SJSA1 (cell line): ENCODE measurements around the gene PTOV1. TPM values are rescaled to one million over a fixed set of nuclear protein-coding genes. Genes with fewer than 3 reads are reported as not detected.

ENCODE experiments used
- DNase-seq, 2 experiments: peaks; one replicate each; pipeline ENCODE4 v3.0.0-alpha.2; 2015 to 2020; ENCODE audit warnings: low spot score in 2 of 2, low read depth in 1 of 2
- H3K27ac ChIP-seq: fragments of 250-450 bp; sonication (Bioruptor Pico); 2 replicates; pipeline ENCODE4 v1.5.1; 2020; ENCODE audit warnings: mild to moderate bottlenecking, moderate library complexity
- H3K27me3 ChIP-seq: fragments of 250-450 bp; sonication (Bioruptor Pico); replicated peaks from 2 replicates; pipeline ENCODE4 v1.5.1; 2020; ENCODE audit warnings: mild to moderate bottlenecking, moderate library complexity
- H3K36me3 ChIP-seq: fragments of 250-450 bp; sonication (Bioruptor Pico); 2 replicates; pipeline ENCODE4 v1.5.1; 2020; ENCODE audit warnings: mild to moderate bottlenecking
- H3K4me1 ChIP-seq: fragments of 250-450 bp; sonication (Bioruptor Pico); replicated peaks from 2 replicates; pipeline ENCODE4 v1.6.1; 2021; ENCODE audit warnings: mild to moderate bottlenecking
- H3K4me3 ChIP-seq: fragments of 250-450 bp; sonication (Bioruptor Pico); 2 replicates; pipeline ENCODE4 v1.5.1; 2020; ENCODE audit warnings: mild to moderate bottlenecking
- H3K9me3 ChIP-seq: fragments of 250-450 bp; sonication (Bioruptor Pico); replicated peaks from 2 replicates; pipeline ENCODE4 v1.5.1; 2020; ENCODE audit warnings: mild to moderate bottlenecking
- total RNA-seq: library from RNA; depleted of rRNA; stranded (reverse); fragments of >200 nt; shearing (Covaris generic); gene quantifications from 2 replicates; pipeline ENCODE4 v1.2.3, GENCODE V29; 2014

Gene PTOV1
- total RNA-seq, 1 experiment from 2014 or later, result 98.0 TPM

GRCh38 chr19:49873834-49874233, 22.9 kb downstream of the PTOV1 start:
- Histone ChIP-seq H3K4me3 (no peak overlapping the region), H3K9me3 (no peaks in the 10 kb centered on the region), H3K27ac (no peak overlapping the region), H3K36me3 (peaks cover 17% of the 10 kb centered on the region), H3K4me1 (peaks cover 27% of the 10 kb centered on the region), H3K27me3 (no peaks in the 10 kb centered on the region)
- no peak for DNase-seq

GRCh38 chr19:49874503-49875157, 23.7 kb downstream of the PTOV1 start:
- H3K27ac ChIP-seq, result no peak overlapping the region
- DNase-seq, result no peak
- H3K4me3 ChIP-seq, result no peak overlapping the region
- no peaks in the 10 kb centered on the region for H3K27me3 ChIP-seq
- peaks cover 23% of the 10 kb centered on the region for H3K4me1 ChIP-seq
- H3K36me3 ChIP-seq, result peaks cover 21% of the 10 kb centered on the region
- no peaks in the 10 kb centered on the region for H3K9me3 ChIP-seq

- Histone ChIP-seq H3K9me3 (no peaks in the 10 kb centered on the region), H3K27ac (no peak overlapping the region), H3K4me1 (peaks cover 18% of the 10 kb centered on the region), H3K36me3 (peaks cover 23% of the 10 kb centered on the region), H3K27me3 (no peaks in the 10 kb centered on the region), H3K4me3 (peak overlapping the region; percentile 83; the same call in 1 of the 2 replicates)
- no peak for DNase-seq
Measured at GRCh38 chr19:49875177-49875576, 24.2 kb downstream of the PTOV1 start.

DNA sequence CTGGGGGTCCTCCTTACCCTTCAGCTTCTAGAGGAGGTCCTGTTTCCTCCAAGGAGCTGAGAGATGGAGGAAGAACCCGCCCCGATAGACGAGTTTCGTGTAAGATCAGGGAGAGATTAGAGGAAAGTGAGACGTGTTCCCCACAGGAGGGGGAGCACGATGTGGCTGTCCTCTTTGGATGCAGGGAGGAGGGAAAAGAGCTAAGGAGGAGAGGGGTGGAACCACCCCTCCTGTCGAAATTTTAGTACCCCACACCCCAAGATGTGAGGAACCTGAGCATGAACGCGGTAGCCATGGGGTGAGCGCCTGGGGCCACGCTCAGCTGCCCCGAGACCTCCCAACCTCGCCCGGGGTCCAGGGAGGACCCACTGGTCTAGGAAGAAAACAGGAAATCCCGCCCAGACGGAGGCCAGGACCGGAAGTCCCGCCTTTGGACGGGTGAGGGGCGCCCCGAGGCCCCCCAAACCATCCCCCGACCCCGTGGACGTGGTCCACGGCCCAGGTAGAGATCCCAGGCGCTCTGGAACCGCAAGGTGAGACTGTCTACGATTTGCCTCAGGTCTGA, 25.0 kb downstream of the PTOV1 start:
- DNase-seq, result peak in 1 of 2 experiments; percentile 63
- H3K4me3 ChIP-seq, result peak overlapping the region; percentile 83
- peaks cover 25% of the 10 kb centered on the region for H3K36me3 ChIP-seq
- H3K27me3 ChIP-seq, result no peaks in the 10 kb centered on the region
- H3K27ac ChIP-seq, result peak overlapping the region; percentile 95
- no peaks in the 10 kb centered on the region for H3K9me3 ChIP-seq
- peaks cover 15% of the 10 kb centered on the region for H3K4me1 ChIP-seq

- Histone ChIP-seq H3K4me1 (peaks cover 15% of the 10 kb centered on the region), H3K9me3 (no peaks in the 10 kb centered on the region), H3K36me3 (peaks cover 24% of the 10 kb centered on the region), H3K27ac (peak overlapping the region; percentile 95), H3K27me3 (no peaks in the 10 kb centered on the region), H3K4me3 (peak overlapping the region; percentile 83)
- peak; percentile 98 to 100 for DNase-seq
Measured at GRCh38 chr19:49876422-49877019, 25.6 kb downstream of the PTOV1 start.

GRCh38 chr19:49877020-49877878, 26.3 kb downstream of the PTOV1 start, which contains the start of the genes AKT1S1 and TBC1D17:
AKT1S1 (minus strand) TSS chr19:49877355; CDS start chr19:49873295, 4,060 bp downstream.
TBC1D17 (plus strand) TSS chr19:49877702; CDS start chr19:49877724, 22 bp downstream.
- Histone ChIP-seq H3K27me3 (no peaks in the 10 kb centered on the region), H3K4me3 (peak within 1 kb of the TSS; percentile 83), H3K36me3 (peaks cover 31% of the 10 kb centered on the region), H3K27ac (peak within 1 kb of the TSS; percentile 95), H3K4me1 (peaks cover 15% of the 10 kb centered on the region), H3K9me3 (no peaks in the 10 kb centered on the region)
- DNase-seq, result peak; percentile 99 to 100

GRCh38 chr19:49877879-49878743, 27.2 kb downstream of the PTOV1 start:
- peaks cover 5% of the 10 kb centered on the region; the same call in 1 of the 2 replicates for H3K9me3 ChIP-seq
- peaks cover 15% of the 10 kb centered on the region for H3K4me1 ChIP-seq
- H3K36me3 ChIP-seq, result peaks cover 40% of the 10 kb centered on the region
- H3K27me3 ChIP-seq, result no peaks in the 10 kb centered on the region
- peak overlapping the region; percentile 95 for H3K27ac ChIP-seq
- H3K4me3 ChIP-seq, result peak overlapping the region; percentile 83
- peak; percentile 98 for DNase-seq

GRCh38 chr19:49878744-49879070, 27.7 kb downstream of the PTOV1 start:
- DNase-seq, result no peak
- Histone ChIP-seq H3K9me3 (peaks cover 7% of the 10 kb centered on the region; the same call in 1 of the 2 replicates), H3K27me3 (no peaks in the 10 kb centered on the region), H3K27ac (no peak overlapping the region), H3K36me3 (peaks cover 46% of the 10 kb centered on the region), H3K4me1 (peaks cover 15% of the 10 kb centered on the region), H3K4me3 (peak overlapping the region; percentile 83; the same call in 1 of the 2 replicates)

DNA sequence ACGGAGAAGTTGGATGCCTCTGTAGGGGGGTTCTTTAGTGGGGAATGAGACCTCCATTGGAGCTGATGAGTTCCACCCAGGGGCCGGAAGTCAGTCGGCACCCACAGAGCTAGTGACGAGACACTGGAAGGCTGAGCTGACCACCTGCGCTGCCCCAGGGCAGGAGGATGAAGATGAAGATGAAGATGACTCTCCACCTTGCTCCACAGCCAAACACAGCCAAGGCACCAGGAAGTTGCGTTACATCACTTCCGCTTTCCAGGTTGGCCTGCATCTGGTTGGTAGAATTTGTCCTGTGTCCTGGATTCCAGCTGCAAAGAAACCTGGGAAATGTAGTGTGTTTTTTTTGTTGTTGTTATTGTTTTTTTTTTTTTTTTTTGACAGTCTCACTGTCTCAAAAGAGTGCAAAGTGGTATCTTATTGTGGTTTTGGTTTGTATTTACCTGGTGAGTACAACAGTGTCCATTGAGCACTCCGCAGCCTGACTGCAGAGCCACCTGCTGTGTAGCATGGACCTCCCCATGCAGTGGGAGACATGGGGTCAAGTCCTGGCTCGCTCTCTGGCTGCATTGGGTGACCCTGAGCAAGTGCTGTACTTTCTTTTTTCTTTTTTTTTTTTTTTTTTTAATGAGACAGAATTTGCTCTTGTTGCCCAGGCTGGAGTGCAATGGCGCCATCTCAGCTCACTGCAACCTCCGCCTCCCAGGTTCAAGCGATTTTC, 28.4 kb downstream of the PTOV1 start:
- Histone ChIP-seq H3K27me3 (no peaks in the 10 kb centered on the region), H3K9me3 (peaks cover 7% of the 10 kb centered on the region; the same call in 1 of the 2 replicates), H3K4me1 (peaks cover 15% of the 10 kb centered on the region), H3K4me3 (no peak overlapping the region), H3K27ac (no peak overlapping the region), H3K36me3 (peaks cover 53% of the 10 kb centered on the region)
- no peak for DNase-seq

DNA sequence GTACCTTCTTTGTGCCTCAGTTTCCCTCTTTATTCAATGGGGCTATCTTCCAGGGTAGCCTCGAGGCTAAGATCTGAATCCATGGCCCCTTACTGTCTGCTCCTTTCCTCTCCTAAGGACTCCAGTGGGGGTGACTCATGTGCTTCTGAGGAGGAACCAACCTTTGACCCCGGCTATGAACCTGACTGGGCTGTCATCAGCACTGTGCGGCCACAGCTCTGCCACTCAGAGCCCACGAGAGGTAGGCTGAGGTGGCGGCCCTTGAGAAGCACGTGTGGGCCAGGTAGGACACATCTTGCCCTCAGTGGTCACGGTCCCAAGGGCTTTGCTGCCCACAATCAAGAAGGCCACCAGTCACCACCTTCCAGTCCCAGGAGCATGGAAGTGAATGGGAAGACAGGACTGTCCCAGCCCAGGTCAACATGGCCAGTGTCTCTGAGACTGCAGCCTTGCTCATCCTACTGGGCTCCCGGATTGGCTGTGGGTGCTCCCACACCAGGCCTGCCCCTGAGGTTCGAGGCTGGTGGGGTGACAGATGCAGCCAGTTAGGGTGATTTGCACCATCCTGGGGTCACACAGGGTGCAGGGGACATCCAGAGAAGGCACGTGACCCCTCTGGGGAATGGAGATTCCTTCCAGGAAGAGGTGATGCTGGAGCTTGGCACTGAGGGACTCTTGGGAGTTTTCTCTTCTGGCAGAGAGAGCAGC, 29.4 kb downstream of the PTOV1 start:
- H3K36me3 ChIP-seq, result peaks cover 54% of the 10 kb centered on the region
- H3K4me1 ChIP-seq, result peaks cover 14% of the 10 kb centered on the region
- H3K9me3 ChIP-seq, result peaks cover 7% of the 10 kb centered on the region; the same call in 1 of the 2 replicates
- DNase-seq, result no peak
- no peak overlapping the region for H3K4me3 ChIP-seq
- no peaks in the 10 kb centered on the region for H3K27me3 ChIP-seq
- H3K27ac ChIP-seq, result no peak overlapping the region

GRCh38 chr19:49881186-49881585, 30.2 kb downstream of the PTOV1 start:
- Histone ChIP-seq H3K4me1 (peaks cover 8% of the 10 kb centered on the region), H3K36me3 (peaks cover 53% of the 10 kb centered on the region), H3K27me3 (no peaks in the 10 kb centered on the region), H3K9me3 (peaks cover 7% of the 10 kb centered on the region; the same call in 1 of the 2 replicates), H3K27ac (no peak overlapping the region), H3K4me3 (no peak overlapping the region)
- no peak for DNase-seq
